HG03342 (cell line): ENCODE measurements around the gene YPEL3.
A peak's percentile ranks its signal among the peaks of the same experiment; 100 is the strongest.

Experiments
- ATAC-seq: cut with Tn5 transposase; IDR thresholded peaks from one replicate; pipeline ENCODE4 v1.9.1; 2021; ENCODE audit warnings: mild to moderate bottlenecking, moderate library complexity; ENCODE audit not compliant: unreplicated experiment

YPEL3 gene

GRCh38 chr16:30052671-30053372, 43.2 kb downstream of the YPEL3 start:
- peak; percentile 69 for ATAC-seq

- ATAC-seq = no peak
These were observed 44.5 kb downstream of the YPEL3 start for GRCh38 chr16:30051518-30051917.

- no peak for ATAC-seq
These were observed 46.1 kb downstream of the YPEL3 start for GRCh38 chr16:30049871-30050270.

GRCh38 chr16:30046588-30046987, 49.4 kb downstream of the YPEL3 start:
- ATAC-seq = no peak

GRCh38 chr16:30046178-30046577, 49.8 kb downstream of the YPEL3 start:
- ATAC-seq = no peak
